Stomach (tissue), 4 donors: ENCODE data around the gene CELF5.

Source experiments
- POLR2A ChIP-seq, 4 donors: fragments of 450-650 bp; IDR thresholded peaks; one replicate each; pipeline ENCODE4 v1.6.1; 2016; ENCODE audit warnings: antibody characterized with exemption in 4 of 4, control low read depth in 2 of 4, mild to moderate bottlenecking in 1 of 4, moderate library complexity in 1 of 4
- POLR2AphosphoS5 ChIP-seq, 3 donors: sonication (generic); formaldehyde crosslinking; IDR thresholded peaks; one replicate each; pipeline ENCODE4 v1.6.1; 2016; ENCODE audit warnings: antibody characterized with exemption in 3 of 3
- TF ChIP-seq, protein P1 (sequence below), 7 experiments: fragments of 450-650 bp in 4 of 7; fragments of 200-600 bp in 3 of 7; sonication (generic) in 3 of 7; IDR thresholded peaks; one replicate each; pipeline ENCODE4 v1.5.1; 2016 to 2019; ENCODE audit warnings: antibody characterized with exemption in 7 of 7, control low read depth in 2 of 7, mild to moderate bottlenecking in 1 of 7

DNA sequence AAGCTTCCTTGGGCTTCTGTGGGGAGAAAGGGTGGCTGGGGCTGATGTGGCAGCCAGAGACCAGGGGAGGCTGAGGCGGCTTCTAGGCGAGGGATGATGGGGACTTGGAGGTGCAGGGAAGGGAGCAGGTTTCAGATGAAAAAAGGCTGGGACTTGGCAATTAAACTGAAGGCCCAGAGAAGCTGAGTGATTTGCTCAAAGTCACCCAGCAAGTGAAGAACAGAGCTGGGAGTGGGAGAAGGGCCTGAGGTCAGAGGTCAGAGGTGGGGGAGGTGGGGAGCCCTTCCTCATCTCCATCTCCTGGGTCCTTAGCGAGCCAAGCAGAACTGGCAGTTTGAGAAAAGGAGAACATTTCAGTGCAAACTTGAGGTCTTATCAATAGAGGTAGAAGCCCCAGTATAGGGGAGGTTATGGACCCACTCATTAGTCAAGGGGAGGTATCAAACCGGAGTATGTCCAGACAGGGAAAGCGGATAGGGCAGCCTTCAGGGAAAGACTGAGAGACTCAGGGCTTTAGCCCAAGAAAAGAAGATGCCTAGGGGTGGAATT is 92.3 kb downstream of the CELF5 start:
- TF ChIP-seq, protein P1, sequence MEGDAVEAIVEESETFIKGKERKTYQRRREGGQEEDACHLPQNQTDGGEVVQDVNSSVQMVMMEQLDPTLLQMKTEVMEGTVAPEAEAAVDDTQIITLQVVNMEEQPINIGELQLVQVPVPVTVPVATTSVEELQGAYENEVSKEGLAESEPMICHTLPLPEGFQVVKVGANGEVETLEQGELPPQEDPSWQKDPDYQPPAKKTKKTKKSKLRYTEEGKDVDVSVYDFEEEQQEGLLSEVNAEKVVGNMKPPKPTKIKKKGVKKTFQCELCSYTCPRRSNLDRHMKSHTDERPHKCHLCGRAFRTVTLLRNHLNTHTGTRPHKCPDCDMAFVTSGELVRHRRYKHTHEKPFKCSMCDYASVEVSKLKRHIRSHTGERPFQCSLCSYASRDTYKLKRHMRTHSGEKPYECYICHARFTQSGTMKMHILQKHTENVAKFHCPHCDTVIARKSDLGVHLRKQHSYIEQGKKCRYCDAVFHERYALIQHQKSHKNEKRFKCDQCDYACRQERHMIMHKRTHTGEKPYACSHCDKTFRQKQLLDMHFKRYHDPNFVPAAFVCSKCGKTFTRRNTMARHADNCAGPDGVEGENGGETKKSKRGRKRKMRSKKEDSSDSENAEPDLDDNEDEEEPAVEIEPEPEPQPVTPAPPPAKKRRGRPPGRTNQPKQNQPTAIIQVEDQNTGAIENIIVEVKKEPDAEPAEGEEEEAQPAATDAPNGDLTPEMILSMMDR (IDR thresholded peaks at IDR 0.05) = no peak
- TF ChIP-seq POLR2A (IDR thresholded peaks at IDR 0.05) (no peak), POLR2AphosphoS5 (IDR thresholded peaks at IDR 0.05) (no peak)
